NCI-H526 (cell line): ENCODE data around the gene PKIG.

Source experiments
- DNase-seq, 2 experiments: peaks; one replicate each; lab custom pipeline; 2025; lab: John Stamatoyannopoulos, UW

PKIG gene

DNA sequence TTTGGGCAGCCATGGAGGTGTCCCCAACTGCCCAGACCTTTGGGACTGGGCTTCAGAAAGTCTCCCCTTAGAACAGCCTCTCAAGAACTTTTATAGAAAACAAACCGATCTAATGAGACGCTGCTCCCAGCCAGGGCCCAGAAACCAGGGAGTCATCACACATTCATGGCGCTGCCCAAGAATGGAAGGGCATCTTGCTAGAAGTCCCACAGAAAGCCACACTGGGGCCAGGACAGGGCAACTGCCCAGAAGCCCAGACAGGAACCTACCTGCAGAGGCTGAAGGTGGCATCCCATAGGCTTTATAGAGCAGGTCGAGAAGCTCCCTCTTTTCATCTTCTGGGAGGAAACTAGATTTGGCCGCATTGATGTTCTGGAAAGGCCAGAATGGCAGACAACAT, 37.7 kb downstream of the PKIG start:
- no peak for DNase-seq

DNA sequence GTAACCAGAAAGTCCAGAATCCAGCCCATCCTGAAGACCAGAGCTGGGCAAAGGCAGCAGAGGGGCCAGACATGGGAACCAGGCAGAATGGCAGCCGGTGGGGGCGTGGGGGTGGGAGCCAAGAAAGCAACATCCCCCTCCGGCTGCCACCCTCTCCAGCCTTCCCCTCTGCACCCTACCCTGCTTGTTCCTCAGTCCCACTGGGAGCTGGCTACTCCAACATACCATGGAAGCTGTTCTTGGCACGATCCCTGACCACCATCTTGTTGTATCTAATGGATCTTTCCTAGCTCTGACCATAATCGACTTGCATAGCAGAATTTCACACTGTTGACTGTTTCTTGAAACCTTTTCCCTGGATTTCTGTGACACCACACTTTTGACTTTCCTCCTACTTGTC, 38.9 kb downstream of the PKIG start:
- DNase-seq, result no peak

DNA sequence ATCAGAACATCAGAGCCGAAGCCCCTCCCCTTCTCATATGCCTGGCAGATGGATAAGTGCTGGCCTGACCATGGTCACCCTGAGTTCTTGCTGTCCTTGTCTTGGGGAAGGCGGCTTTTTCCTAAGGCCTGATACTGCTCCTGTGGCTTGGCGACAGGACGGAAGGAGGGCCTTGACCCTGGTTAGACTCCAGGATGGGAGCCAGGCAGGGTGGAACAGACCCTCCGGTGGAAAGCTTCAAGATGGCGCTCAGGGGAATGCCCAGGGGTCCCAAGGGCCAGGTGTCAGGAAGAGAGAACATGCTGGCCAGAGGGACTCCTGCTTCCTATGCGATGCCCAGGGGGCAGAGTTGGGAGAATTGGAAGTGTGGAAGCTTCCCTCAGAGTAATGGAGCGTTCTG, 39.6 kb downstream of the PKIG start:
- no peak for DNase-seq

DNA sequence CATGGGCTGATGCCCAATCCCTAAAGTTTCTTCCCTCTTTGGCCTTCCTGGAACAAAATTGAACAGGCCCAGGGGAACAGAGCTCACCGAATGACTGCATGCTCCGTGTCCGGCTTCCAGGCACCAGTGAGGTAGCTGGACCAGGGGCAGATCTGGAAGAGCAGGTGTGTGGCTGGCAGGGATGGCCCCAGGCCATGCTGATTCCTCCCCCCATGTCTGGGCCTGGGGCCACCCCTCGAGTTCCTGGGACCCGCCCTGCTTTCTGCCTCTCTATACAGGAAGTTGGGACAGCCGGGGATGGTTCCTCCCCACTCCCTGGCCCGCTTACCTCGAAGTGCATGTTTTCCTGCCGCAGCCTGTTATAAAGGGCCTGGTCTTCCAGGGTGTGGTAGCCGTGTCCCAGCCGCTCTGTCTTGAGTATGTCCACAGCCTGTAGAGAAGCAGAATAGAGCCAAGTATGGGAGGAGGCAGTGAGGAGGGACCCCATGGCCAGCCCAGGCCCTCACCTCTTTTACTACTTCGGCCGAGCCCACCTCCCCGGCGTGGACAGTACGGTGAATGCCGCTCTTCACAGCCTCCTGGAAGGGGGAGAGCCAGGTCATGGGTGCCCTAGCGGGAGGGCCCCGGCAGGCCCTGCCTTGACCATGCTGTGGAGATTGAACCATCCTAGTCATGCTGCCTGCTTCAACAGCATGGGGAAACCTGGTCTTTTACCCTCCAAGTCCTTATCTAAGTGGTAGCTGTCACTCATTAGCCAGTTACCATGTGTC, 40.3 kb downstream of the PKIG start:
- DNase-seq, result no peak

DNA sequence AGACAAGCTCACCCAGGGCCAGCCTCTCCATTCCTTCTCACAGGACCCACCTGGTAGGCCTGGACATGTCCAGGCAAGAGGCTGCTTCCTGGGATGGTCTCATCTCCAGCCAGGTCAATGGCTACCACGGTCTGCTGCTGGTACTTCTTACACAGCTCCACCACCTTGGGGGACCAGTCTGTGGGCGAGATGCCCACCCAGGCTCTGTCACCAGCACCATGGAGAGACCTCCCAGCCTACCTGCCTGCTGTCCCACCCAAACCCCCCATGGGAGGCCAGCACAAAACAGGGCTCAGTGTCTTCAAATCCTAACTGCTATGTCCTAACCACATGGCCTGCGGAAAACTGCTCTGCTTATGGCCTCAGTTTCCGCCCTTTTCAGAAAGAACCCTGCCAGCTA, 41.8 kb downstream of the PKIG start:
- no peak for DNase-seq

DNA sequence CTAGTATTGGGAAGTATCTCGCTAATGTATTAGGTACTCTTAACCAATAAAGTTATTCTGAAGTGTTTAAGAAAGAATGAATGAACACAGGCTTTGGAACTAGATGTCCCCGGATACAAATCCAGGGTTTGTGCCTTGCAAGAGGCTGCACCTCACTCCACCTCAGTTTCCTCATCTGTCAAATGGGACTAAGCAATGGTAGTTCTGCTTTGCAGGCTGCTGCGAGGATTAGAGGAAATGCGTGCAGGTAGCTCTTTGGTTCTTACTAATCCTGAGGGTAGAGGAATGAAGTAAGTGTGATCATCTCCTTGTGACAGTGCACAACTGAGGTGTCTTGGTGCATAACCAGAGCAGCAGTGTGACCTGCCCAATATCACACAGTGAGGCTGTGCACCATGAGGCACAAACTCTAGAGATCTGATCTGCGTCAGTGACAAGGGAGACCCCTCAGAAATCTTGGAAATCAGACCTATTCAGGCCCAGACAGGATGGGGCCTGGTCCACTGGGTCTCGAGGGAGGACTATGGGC, 42.4 kb downstream of the PKIG start:
- no peak for DNase-seq

DNA sequence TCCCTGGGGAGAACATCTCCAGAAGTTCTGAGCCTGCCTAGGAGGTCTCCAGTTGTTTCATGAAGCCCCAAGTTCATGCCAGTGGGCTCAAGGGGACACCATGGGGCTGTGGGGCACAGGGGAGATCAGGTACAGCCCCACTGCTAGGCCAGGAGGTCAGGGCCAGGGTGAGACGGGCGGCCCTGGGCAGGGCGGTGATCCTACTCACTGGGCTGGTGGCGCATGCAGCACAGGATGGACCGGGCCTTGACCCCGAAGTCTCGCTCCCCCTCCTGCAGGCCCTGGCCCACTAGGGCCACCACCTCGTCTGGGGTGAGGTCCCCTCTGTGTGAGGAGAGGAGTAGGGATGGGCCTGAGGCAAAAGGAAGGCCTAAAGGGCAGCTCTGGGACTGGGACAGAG, 43.0 kb downstream of the PKIG start:
- no peak for DNase-seq

DNA sequence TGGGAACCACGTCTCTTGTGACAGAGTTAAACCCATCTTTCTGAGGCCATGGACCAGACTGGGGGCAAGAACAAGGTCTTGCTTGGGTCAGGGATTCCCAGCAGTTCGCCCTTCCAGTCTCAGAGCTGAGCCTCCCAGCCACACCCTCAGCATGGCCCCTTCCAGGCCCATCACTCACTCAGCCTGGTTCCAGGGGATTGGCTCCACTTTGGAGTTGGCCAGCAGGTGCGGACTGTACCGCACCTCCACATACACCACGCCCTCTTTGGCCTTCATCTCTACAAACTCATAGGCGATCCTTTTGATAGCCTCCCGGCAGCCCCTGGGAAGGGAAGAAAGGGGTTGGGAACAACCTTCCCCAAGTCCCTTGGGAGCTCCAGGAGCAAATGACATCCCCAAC, 43.9 kb downstream of the PKIG start:
- DNase-seq, result no peak

DNA sequence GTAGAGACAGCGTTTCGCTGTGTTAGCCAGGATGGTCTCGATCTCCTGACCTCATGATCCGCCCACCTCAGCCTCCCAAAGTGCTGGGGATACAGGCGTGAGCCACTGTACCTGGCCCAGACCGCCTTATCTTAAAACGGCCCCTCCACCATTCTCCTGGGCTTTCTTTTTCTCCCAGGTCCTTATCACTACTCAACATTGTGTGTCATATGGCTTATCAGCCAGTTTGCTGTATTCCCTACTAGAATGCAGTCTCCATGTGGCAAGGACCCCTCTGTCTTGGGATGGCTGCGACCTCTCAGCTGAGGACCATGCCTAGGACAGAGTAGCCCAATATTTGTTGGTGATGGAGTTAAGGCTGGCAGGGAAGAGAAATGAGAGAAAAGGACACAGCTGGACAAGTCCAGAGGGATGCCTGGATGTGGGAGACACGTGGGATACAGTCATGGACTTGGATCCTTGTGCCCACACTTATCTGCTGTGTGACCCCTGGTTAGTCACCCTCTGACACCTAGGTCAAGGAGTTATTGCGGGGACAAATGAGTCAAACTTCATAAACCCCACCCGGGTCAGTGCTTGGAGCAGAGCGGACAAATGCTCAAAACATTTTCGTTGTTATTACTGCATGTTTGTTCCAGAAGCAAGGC, 45.1 kb downstream of the PKIG start:
- DNase-seq, result no peak

DNA sequence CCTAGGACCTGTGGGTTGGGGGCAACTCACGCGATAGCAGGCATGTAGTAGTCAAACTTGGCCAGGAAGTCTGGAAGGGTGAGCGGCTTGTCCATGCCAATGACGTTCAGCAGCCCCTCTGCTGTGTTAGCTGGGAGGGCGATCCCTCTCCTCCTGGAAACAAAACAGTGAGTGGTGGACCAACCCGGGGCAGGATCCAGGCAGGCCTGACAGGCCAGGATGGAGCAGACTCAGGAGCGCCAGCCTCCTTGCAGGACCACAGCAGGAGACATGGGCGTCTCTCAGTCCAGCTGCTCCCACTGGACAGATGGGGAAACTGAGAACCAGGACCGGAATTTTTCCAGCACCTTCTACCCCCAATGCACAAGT, 46.6 kb downstream of the PKIG start:
- DNase-seq, result no peak

DNA sequence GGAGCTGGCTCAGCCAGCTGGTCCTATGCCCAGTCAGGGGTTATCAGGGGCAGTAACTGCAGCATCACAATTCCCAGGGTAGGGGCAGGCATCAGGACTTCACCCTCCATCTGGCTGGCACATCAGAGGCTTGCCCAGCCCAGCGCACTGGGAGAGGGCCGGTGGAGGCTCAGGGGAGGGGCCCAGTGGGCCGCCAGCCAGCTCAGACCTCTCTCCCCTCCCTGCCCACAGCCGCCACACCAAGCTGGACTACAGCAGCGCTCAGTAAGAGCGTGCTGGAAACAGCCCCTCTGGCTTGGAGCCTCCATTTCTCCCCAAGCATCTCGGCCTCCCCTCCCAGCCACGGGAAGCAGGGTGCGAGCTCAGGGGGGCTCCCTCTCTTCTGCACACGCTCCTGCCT, 47.2 kb downstream of the PKIG start:
- DNase-seq, result no peak

DNA sequence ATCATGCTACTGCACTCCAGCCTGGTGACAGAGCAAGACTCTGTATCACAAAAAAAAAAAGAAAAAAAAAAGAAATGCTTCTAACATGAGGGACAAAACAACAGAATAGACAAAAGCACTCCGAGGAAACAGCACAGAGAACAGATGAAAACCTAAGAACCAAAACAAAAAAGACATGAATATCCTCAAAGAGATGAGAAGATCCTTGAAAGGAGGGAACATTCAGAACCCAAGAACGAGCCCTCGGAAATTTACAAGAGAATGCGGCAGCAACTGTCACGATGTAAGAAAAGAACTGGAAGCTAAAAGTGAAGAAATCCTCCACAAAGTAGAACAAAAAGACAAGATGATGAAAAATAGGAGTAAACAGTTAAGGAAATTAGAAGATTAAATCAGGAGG, 47.9 kb downstream of the PKIG start:
- DNase-seq, result no peak

DNA sequence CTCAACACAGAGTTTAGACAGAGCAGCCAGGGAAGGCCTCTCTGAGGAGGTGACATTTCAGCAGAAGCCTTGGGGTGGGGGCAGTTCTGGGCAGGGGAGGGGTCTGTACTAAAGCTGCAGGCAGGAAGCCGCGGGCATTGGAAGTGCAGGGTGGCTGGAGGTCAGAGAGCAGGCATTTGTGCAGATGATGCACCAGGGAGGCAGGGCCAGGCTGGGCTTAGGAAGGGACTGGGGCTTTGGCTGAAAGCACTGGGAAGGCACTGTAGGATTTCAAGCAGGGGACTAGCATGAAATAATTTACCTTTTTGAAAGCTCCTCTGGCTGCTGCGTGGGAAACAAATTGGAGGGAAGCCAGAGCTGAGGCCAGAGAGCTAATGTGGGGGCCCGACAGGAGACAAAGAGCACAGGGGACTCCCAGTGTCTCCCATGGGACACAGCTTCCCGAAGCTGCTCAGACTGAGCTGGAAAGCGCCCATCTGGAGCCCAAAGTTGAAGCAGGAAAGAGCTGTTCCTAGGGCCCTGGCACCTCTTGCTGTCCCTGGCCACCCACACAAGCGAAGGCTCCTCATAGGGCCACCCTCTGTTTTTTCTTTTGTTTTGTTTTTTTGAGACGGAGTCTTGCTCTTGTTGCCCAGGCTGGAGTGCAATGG, 49.8 kb downstream of the PKIG start:
- DNase-seq, result no peak

DNA sequence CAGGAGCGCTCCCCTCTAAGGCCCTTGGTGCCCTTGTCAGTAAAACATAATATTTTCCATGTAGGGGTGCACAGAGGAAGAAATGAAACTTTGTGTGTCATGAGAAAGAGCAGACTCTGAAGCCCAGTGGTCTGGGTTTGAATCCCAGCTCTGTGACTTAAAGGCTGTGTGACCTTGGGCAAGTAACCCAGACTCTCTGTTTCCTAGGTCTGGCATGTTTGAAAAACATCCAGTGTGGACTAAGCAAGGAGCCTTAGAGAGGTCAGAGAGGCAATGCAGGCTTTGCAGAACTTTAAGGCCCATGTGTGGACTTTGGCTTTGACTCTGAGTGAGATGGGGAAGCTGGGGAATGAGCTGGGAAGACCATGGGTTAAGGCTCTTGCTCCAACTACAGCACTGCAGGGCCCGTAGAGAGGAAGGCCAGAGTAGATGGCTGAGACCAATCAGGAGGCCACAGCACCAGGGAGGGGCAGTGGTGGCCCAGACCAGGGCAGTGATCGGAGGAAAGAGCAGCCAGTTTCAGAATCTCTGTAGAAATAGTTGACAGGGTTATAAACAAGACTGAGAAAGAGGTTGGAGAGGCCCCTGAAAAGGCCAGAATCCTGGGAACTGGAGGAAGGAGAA, 50.9 kb downstream of the PKIG start:
- DNase-seq, result no peak

DNA sequence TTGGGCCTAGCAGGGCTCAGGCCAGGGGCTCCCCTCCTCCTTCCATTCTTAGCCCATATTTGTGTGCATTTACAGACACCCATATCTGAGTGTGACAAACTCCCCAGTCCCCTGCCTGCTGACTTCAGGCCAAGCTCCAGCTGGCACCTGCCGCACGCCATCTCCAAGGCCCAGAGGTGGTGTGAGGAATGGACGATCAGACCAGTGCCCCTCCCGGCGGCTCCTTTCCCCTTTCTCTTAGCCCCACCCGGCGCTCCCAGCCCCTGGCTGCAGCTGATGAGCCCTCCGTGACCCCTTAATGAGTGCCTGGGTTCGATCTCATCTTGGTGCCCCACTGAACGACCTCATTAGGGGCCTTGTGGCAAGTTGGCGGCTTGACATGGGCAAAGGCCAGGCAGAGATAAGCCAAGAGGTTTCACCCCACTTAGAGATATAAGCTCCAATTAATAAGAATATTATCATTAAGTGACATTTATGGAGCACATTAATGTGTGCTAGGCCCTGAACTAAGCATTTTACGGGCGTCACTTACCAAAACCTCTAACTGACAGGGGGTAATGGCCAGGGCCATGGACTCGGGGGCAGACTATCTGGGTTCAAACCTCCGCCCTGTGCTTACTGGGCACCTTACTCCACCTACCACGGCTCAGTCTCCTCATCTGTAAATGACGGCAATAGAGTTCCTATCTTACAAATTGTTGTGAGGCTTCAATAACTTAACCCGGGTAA, 51.7 kb downstream of the PKIG start:
- no peak for DNase-seq

DNA sequence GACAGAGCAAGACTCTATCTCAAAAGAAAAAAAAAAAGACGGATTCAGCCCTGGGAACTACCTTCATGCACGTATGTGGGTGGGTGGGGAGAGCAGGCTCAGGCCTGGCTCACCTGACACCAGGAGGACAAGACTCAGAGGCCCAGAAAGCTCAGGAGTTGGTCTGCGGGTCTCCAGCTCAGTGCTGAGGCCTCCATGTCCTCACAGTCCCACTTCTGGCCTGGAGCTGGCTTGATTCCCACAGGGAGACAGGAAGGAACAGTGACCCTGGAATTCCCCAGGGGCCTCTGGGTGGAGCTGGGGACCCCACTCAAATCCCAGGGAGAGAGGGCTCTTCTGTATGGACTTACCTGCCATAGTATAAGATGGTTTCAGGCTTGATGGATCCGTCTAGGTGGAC, 53.5 kb downstream of the PKIG start:
- DNase-seq, result no peak

DNA sequence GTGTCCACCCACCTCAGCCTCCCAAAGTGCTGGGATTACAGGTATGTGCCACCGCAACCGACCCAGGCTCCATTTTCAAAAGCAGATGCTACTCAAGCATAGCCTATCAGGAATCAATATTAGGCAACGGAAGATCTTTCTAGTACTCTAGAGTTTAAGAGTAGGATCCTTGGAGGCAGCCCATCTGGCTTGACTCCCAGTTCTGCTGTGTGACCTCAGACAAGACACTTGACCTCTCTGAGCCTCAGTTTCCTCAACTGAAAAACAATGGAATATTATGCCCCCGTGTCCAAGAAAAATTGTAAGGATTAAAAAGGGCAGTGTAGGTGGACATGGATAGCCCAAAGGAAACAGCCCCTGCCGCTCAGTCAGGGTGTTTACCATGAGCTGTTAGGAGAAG, 54.7 kb downstream of the PKIG start:
- DNase-seq, result no peak

DNA sequence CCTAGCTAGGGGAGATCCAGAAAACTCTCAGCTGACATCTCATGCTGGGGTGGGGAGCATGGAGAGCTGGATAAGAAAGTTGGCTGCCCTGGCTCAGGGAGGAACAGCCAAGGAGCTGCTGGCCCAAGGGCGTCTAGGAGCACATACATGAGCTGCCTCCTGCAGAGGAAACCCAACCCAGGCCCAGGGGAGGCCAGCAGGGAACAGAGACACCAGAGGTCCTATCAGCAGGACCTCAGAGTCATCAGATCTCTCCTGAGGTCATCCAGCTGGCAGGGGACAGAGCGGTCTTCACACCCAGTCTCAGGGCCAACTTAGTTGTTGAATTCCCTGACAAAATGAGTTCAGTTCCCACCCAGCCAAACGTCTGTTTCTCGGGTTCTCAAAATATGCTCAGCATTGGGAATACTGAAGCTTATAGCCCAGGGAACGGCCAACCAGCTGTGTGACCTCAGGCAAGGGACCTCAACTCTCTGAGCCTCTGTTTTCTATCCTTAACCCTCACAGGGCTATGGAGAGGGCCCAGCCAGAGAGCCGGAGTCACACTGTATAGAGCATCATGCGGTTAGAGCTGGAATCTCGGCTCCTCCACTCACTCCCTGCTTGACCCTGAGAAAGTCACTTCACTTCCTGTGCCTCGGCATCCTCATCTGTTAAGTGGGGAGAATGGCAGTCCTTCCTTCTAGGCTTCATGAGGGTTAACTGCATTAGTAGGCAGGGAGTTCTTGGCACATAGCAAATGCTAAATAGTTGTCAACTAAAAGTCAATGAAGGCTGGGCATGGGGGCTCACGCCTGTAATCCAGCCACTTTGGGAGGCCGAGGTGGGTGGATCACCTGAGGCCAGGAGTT, 55.4 kb downstream of the PKIG start:
- DNase-seq, result no peak

DNA sequence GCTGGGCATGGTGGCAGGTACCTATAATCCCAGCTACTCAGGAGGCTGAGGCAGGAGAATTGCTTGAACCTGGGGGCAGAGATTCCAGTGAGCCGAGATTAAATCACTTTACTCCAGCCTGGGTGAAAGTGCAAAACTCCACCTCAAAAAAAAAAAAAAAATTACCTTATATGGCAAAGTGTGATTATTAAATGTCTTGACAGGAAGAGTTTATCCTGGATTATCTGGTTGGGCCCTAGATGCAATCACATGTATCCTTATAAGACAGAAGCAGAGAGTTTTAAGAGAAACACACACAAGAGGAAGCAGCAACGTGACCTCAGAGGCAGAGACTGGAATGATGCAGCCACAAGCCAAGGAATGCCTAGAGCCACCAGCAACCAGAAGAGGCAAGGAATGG, 58.1 kb downstream of the PKIG start:
- DNase-seq, result no peak

DNA sequence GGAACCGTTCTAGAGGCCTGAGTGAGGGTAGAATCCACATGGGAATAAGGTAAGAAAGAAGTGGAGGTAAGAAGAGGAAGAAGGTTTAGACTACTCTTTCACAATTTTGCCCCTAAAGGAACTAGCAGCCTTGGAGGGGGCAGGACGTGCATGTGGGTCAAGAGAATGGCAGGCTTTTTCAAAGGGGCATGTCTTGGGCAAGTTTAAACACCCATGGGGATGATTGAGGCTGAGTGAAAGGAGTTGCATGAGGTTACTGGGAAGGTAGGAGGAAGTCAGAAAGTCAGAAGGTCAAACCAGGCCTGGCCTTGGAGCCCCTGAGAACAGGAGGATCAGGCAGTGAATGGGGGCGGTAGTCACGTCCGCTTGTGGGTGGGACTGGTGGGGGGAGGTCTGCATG, 58.9 kb downstream of the PKIG start:
- no peak for DNase-seq
